Heart left ventricle (tissue), 13 donors: ENCODE measurements around the gene BOD1.

ENCODE experiments used
- CTCF ChIP-seq, 12 donors: fragments of 200-600 bp; sonication (generic) in 4 of 12; IDR thresholded peaks; one replicate each; pipeline versions ENCODE4 v1.5.0 to v1.8.0; 2018 to 2022; ENCODE audit warnings: antibody characterized with exemption in 12 of 12, mild to moderate bottlenecking in 5 of 12
- POLR2A ChIP-seq, 2 donors: fragments of 450-650 bp; IDR thresholded peaks; one replicate each; pipeline ENCODE4 v1.6.1; 2017; ENCODE audit warnings: antibody characterized with exemption in 2 of 2, mild to moderate bottlenecking in 2 of 2, moderate library complexity in 2 of 2
- donor health status: ischemic (EF 13 %, LVEDD 7.1; RV severe dilation, severe dysfunction).
- donor health status: DM: no; HTN: yes; CAD: no.
- donor health status: DM: no; HTN: no; CAD: no.
- donor health status: ischemic (EF 25% LVEDD 6.9; RV normal size, moderate dysfunction).
- donor health status: ischemic (EF 25% LVEDD 5.7; RV mildly dilated, moderate dysfunction).
- donor health status: ischemic (EF 35%, LVEDD 5.7; RV mildly dilated, moderate dysfunction).
- donor health status: nonischemic (EF 11% LVEDD 7.7; RV severe dilation, severe dysfunction).
- donor health status: DM: yes; HTN: yes; CAD: no.
- donor health status: PGD.
- donor health status: ischemic (EF 29% LVEDD 5.4; RV normal size, mild dysfunction).
- donor health status: nonischemic (EF 23%, LVEDD 6.1; RV moderate dilation, normal function).

GRCh38 chr5:173626505-173626820, 10.0 kb upstream of the BOD1 start:
- TF ChIP-seq CTCF (IDR thresholded peaks at IDR 0.05): no peak
- no peak for TF ChIP-seq POLR2A (IDR thresholded peaks at IDR 0.05)
